HepG2 (cell line): ENCODE measurements around the gene SLC16A7.

ENCODE experiments used
- EZH2 ChIP-seq: conservative IDR thresholded peaks from 2 replicates; pipeline ENCODE4 v1.6.1; 2012; ENCODE audit warnings: mild to moderate bottlenecking, low read depth, low read length, moderate library complexity
- FOXJ3 ChIP-seq: sonication (generic); formaldehyde crosslinking; IDR thresholded peaks from 2 replicates; pipeline ENCODE4 v1.4.0; 2020; ENCODE audit warnings: missing genetic modification reagents, mild to moderate bottlenecking, borderline replicate concordance
- HCFC1 ChIP-seq: fragments of 150-350 bp; IDR thresholded peaks from 2 replicates; pipeline ENCODE4 v1.6.1; 2014; ENCODE audit warnings: low read depth, low read length
- IKZF1 ChIP-seq: fragments of 450-650 bp; IDR thresholded peaks from 2 replicates; pipeline ENCODE4 v1.7.1; 2016
- KMT2B ChIP-seq: IDR thresholded peaks from 2 replicates; pipeline ENCODE4 v1.6.1; 2016; ENCODE audit warnings: missing genetic modification reagents, missing compliant biosample characterization
- POLR2A ChIP-seq, 2 experiments: IDR thresholded peaks; 2 replicates each; pipeline ENCODE4 v1.6.1; 2011; ENCODE audit warnings: low read depth in 2 of 2, low read length in 2 of 2, mild to moderate bottlenecking in 1 of 2, moderate library complexity in 1 of 2; ENCODE audit not compliant: insufficient read depth in 1 of 2
- SAFB2 ChIP-seq: sonication (generic); formaldehyde crosslinking; IDR thresholded peaks from 2 replicates; pipeline ENCODE4 v1.5.1; 2020; ENCODE audit warnings: missing genetic modification reagents, low read depth, mild to moderate bottlenecking, borderline replicate concordance
- SIN3A ChIP-seq: IDR thresholded peaks from 2 replicates; pipeline ENCODE4 v1.6.1; 2011; ENCODE audit warnings: low read depth, mild to moderate bottlenecking, control low read depth, low read length, borderline replicate concordance
- SP2 ChIP-seq: sonication (generic); formaldehyde crosslinking; IDR thresholded peaks from 2 replicates; pipeline ENCODE4 v1.5.1; 2020; ENCODE audit warnings: mild to moderate bottlenecking, missing genetic modification reagents
- ZNF44 ChIP-seq: sonication (generic); formaldehyde crosslinking; IDR thresholded peaks from 2 replicates; pipeline ENCODE4 v1.5.1; 2020; ENCODE audit warnings: mild to moderate bottlenecking, missing genetic modification reagents
- ZNF644 ChIP-seq: IDR thresholded peaks from 2 replicates; pipeline ENCODE4 v1.6.1; 2016; ENCODE audit warnings: low read depth
- TF ChIP-seq, protein P1 (sequence below): sonication (generic); formaldehyde crosslinking; IDR thresholded peaks from 2 replicates; pipeline ENCODE4 v1.5.0; 2020; ENCODE audit warnings: mild to moderate bottlenecking, missing genetic modification reagents, moderate library complexity

DNA sequence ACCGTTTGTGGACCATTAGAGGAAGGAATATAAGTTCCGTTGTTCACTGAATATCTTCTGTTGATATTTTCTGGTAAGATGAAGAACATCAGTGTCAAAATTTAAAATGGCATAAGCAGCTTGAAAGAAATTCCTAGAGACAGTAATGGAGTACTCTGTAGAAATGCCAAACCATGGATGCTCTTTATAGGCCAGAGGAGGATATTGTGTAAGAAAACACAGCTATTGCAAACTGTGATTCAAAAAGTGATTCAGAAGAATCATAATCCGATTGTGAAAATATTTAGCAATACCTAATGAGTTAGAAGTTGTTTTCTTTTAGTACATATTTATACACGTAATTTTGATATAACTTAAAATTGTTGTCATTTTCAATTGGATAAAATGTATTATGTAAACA, 102.8 kb downstream of the SLC16A7 start:
- TF ChIP-seq ZNF44 (CRISPR knock-in tag) (no peak), SP2 (CRISPR knock-in tag) (no peak), EZH2 (no peak), ZNF644 (CRISPR knock-in tag) (no peak), FOXJ3 (CRISPR knock-in tag) (no peak), SAFB2 (no peak), KMT2B (CRISPR knock-in tag) (no peak), IKZF1 (no peak), SIN3A (no peak), POLR2A (IDR thresholded peaks at IDR 0.05; ENCODE audit: insufficient read depth in 1 of 2, low read depth in 2 of 2, low read length in 2 of 2) (no peak), HCFC1 (no peak)
- TF ChIP-seq, protein P1, sequence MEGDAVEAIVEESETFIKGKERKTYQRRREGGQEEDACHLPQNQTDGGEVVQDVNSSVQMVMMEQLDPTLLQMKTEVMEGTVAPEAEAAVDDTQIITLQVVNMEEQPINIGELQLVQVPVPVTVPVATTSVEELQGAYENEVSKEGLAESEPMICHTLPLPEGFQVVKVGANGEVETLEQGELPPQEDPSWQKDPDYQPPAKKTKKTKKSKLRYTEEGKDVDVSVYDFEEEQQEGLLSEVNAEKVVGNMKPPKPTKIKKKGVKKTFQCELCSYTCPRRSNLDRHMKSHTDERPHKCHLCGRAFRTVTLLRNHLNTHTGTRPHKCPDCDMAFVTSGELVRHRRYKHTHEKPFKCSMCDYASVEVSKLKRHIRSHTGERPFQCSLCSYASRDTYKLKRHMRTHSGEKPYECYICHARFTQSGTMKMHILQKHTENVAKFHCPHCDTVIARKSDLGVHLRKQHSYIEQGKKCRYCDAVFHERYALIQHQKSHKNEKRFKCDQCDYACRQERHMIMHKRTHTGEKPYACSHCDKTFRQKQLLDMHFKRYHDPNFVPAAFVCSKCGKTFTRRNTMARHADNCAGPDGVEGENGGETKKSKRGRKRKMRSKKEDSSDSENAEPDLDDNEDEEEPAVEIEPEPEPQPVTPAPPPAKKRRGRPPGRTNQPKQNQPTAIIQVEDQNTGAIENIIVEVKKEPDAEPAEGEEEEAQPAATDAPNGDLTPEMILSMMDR (CRISPR knock-in tag): no peak
